OCI-LY7 (cell line): ENCODE measurements around the gene STYK1. TPM values are rescaled to one million over a fixed set of nuclear protein-coding genes. Genes with fewer than 3 reads are reported as not detected.
A peak's percentile ranks its signal among the peaks of the same experiment; 100 is the strongest.
"Not testable (repeated sequence)": the region's sequence is repeated elsewhere in the genome, so short reads cannot be mapped to it uniquely, and the experiment has no call there.

Experiments used
- BruUV-seq: library from RNA; stranded (reverse); fragments of 400-500 nt; replicated peaks from 2 replicates; lab custom pipeline; 2021; lab: Mats Ljungman, UMichigan
- CTCF ChIA-PET: fragments of 300-600 bp; sonication (Branson Sonifier 250); formaldehyde crosslinking; loops from one replicate; lab custom pipeline; 2022; ENCODE audit warnings: antibody characterized with exemption; ENCODE audit not compliant: unreplicated experiment; lab: Charles Lee
- POLR2A ChIA-PET: fragments of 300-600 bp; sonication (Branson Sonifier 250); formaldehyde crosslinking; loops from one replicate; lab custom pipeline; 2022; ENCODE audit warnings: antibody characterized with exemption; lab: Charles Lee
- DNase-seq: peaks from one replicate; pipeline ENCODE4 v3.0.0-alpha.2; 2015; ENCODE audit warnings: low spot score
- H2AFZ ChIP-seq: fragments of 200-600 bp; sonication (generic), shearing (Covaris generic); 2 replicates; pipeline ENCODE4 v1.6.1; 2014; ENCODE audit warnings: mild to moderate bottlenecking, antibody characterized with exemption, low read length, moderate library complexity
- H3K27ac ChIP-seq: fragments of 200-600 bp; sonication (generic); 2 replicates; pipeline ENCODE4 v1.5.1; 2014; ENCODE audit warnings: mixed run types, low read depth, mild to moderate bottlenecking, moderate library complexity, low read length, inconsistent platforms; ENCODE audit not compliant: poor library complexity, severe bottlenecking
- H3K36me3 ChIP-seq: fragments of 200-600 bp; sonication (generic); 2 replicates; pipeline ENCODE4 v1.6.1; 2014; ENCODE audit warnings: mild to moderate bottlenecking, antibody characterized with exemption, low read length, moderate library complexity, mixed read lengths; ENCODE audit not compliant: insufficient read depth
- H3K4me1 ChIP-seq: fragments of 200-600 bp; sonication (generic); 2 replicates; pipeline ENCODE4 v1.5.1; 2014; ENCODE audit warnings: mild to moderate bottlenecking, low read length; ENCODE audit not compliant: insufficient read depth, poor library complexity, severe bottlenecking
- H3K4me2 ChIP-seq: fragments of 200-600 bp; sonication (generic); 2 replicates; pipeline ENCODE4 v1.6.1; 2014; ENCODE audit warnings: mild to moderate bottlenecking, low read length
- H3K4me3 ChIP-seq: fragments of 200-600 bp; sonication (generic); 2 replicates; pipeline ENCODE4 v1.5.1; 2014; ENCODE audit warnings: mild to moderate bottlenecking, low read depth, low read length; ENCODE audit not compliant: poor library complexity, severe bottlenecking
- H3K79me2 ChIP-seq: fragments of 200-600 bp; sonication (generic); 2 replicates; pipeline ENCODE4 v1.6.1; 2016; ENCODE audit warnings: low read depth, mild to moderate bottlenecking, low read length, moderate library complexity, mixed read lengths; ENCODE audit not compliant: insufficient read depth
- H3K9me2 ChIP-seq: fragments of 200-600 bp; sonication (generic); 2 replicates; pipeline ENCODE4 v1.6.1; 2016; ENCODE audit warnings: mild to moderate bottlenecking, low read length, mixed read lengths; ENCODE audit not compliant: insufficient read depth
- H3K9me3 ChIP-seq: fragments of 200-600 bp; sonication (generic); 2 replicates; pipeline ENCODE4 v1.6.1; 2014; ENCODE audit warnings: mild to moderate bottlenecking, mixed run types, low read length, mixed read lengths
- H4K20me1 ChIP-seq: fragments of 200-600 bp; sonication (generic); 2 replicates; pipeline ENCODE4 v1.6.1; 2014; ENCODE audit warnings: mild to moderate bottlenecking, antibody characterized with exemption, low read length, moderate library complexity, mixed read lengths; ENCODE audit not compliant: insufficient read depth
- CTCF ChIP-seq: fragments of 200-600 bp; sonication (generic); conservative IDR thresholded peaks from 2 replicates; pipeline ENCODE4 v1.5.1; 2014; ENCODE audit warnings: mild to moderate bottlenecking, antibody characterized with exemption, low read length, moderate library complexity, mixed read lengths
- EZH2phosphoT487 ChIP-seq: fragments of 200-600 bp; sonication (generic); IDR thresholded peaks from 2 replicates; pipeline ENCODE4 v1.6.1; 2018; ENCODE audit warnings: low read depth, borderline replicate concordance, mild to moderate bottlenecking, mixed run types, antibody characterized with exemption, low read length, moderate library complexity, mixed read lengths
- intact Hi-C: fragments of 100-400 bp; cut with micrococcal nuclease; formaldehyde crosslinking; loops from one replicate; pipeline ENCODE4 v1.10.0; 2022; ENCODE audit not compliant: unreplicated experiment
- total RNA-seq, 2 experiments: library from RNA; depleted of rRNA in 1 of 2; stranded (reverse); fragments of >200 nt in 1 of 2; shearing (Covaris generic) in 1 of 2; gene quantifications; 2 replicates each; pipeline ENCODE4 v1.2.3, GENCODE V29; 2014 to 2022

STYK1 gene
- total RNA-seq, 2 experiments from 2014 or later: not detected

GRCh38 chr12:10612984-10613348 lies 60.9 kb downstream of the STYK1 start:
- POLR2A ChIA-PET: interaction anchor here (0.7 to 1.9 kb wide), 9 partner anchors 10 to 383 kb away, joined by 3 to 6 read pairs (median 4); no protein-coding TSS in a partner anchor
- H3K79me2 ChIP-seq: peaks cover 45% of the 10 kb centered on the region
- TSS peak; percentile 80 for BruUV-seq
- H3K9me3 ChIP-seq: no peaks in the 10 kb centered on the region
- CTCF ChIA-PET: no interaction called here
- intact Hi-C loops: loop anchor here (1.0 to 5.0 kb wide), 2 partner anchors 109 to 251 kb away; no protein-coding TSS in a partner anchor
- TF ChIP-seq CTCF: no peak
- no peak for TF ChIP-seq EZH2phosphoT487
- no peak for DNase-seq
- peak overlapping the region; percentile 94 for H3K4me2 ChIP-seq
- peak overlapping the region; percentile 60 for H3K27ac ChIP-seq
- H3K4me3 ChIP-seq: peak overlapping the region; percentile 91
- H3K9me2 ChIP-seq: no peaks in the 10 kb centered on the region
- peaks cover 35% of the 10 kb centered on the region for H3K36me3 ChIP-seq
- H4K20me1 ChIP-seq: no peaks in the 10 kb centered on the region
- H3K4me1 ChIP-seq: peaks cover 21% of the 10 kb centered on the region
- peak overlapping the region; percentile 96; the same call in 1 of the 2 replicates for H2AFZ ChIP-seq

GRCh38 chr12:10612110-10612509 lies 61.7 kb downstream of the STYK1 start:
- intact Hi-C loops: loop anchor here (5.0 kb wide), 1 partner anchor 250 kb away; no protein-coding TSS in a partner anchor
- Histone ChIP-seq H3K79me2 (peaks cover 46% of the 10 kb centered on the region), H3K4me3 (peak overlapping the region; percentile 91), H3K36me3 (peaks cover 43% of the 10 kb centered on the region), H3K4me1 (peaks cover 21% of the 10 kb centered on the region), H4K20me1 (no peaks in the 10 kb centered on the region), H3K4me2 (peak overlapping the region; percentile 94), H3K9me3 (no peaks in the 10 kb centered on the region), H3K27ac (peak overlapping the region; percentile 60), H2AFZ (no peak overlapping the region), H3K9me2 (no peaks in the 10 kb centered on the region)
- no peak for DNase-seq
- BruUV-seq: no TSS peak
- ChIA-PET CTCF (no interaction called here), POLR2A (interaction anchor here (0.7 kb wide), 2 partner anchors 155 to 201 kb away, joined by 3 to 6 read pairs; no protein-coding TSS in a partner anchor)
- TF ChIP-seq EZH2phosphoT487 (no peak), CTCF (no peak)

GRCh38 chr12:10611258-10611657 lies 62.6 kb downstream of the STYK1 start:
- BruUV-seq, H3K9me2 ChIP-seq, H2AFZ ChIP-seq, DNase-seq, CTCF ChIA-PET, H3K27ac ChIP-seq, H3K9me3 ChIP-seq, H4K20me1 ChIP-seq: not testable (repeated sequence)
- intact Hi-C loops: loop anchor here (5.0 kb wide), 1 partner anchor 249 kb away; no protein-coding TSS in a partner anchor
- Histone ChIP-seq H3K4me3 (peak overlapping the region; percentile 91), H3K4me2 (peak overlapping the region; percentile 94), H3K36me3 (peaks cover 52% of the 10 kb centered on the region), H3K79me2 (peaks cover 46% of the 10 kb centered on the region), H3K4me1 (peaks cover 21% of the 10 kb centered on the region)
- POLR2A ChIA-PET: interaction anchor here (0.6 to 1.0 kb wide), 3 partner anchors 49 to 385 kb away, joined by 3 to 11 read pairs (median 4); no protein-coding TSS in a partner anchor
